Stromal cell of bone marrow (primary cell): Measurements from ENCODE around the gene STN1.
A peak's percentile ranks its signal among the peaks of the same experiment; 100 is the strongest.

Source experiments
- DNase-seq: peaks from one replicate; pipeline ENCODE4 v3.0.0-alpha.2; 2012; ENCODE audit warnings: low read depth

STN1 gene

GRCh38 chr10:103843854-103844570 lies 74.0 kb downstream of the STN1 start:
- DNase-seq: peak; percentile 66

DNA sequence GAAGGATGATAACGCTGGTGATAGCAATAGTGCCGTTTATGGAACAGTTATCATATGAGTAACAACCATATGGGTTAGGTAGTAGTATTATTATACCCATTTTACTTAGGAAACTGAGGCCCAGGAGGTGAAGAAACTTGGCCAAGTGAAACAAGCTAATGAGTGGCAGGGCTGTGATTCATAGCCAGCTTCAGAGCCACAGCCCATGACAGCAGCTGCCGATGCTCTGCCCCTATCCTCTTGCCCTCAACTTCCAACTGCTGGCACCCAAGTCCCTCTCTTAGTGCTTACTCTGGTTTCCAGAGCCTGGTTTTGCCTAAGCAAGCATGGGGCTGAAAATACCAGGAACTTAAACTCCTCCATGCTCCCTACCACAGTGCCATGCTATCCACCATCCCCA lies 74.9 kb downstream of the STN1 start:
- no peak for DNase-seq

GRCh38 chr10:103842605-103843004 lies 75.4 kb downstream of the STN1 start:
- DNase-seq: no peak

- DNase-seq: no peak
Measured at GRCh38 chr10:103841519-103841918, 76.5 kb downstream of the STN1 start.

DNA sequence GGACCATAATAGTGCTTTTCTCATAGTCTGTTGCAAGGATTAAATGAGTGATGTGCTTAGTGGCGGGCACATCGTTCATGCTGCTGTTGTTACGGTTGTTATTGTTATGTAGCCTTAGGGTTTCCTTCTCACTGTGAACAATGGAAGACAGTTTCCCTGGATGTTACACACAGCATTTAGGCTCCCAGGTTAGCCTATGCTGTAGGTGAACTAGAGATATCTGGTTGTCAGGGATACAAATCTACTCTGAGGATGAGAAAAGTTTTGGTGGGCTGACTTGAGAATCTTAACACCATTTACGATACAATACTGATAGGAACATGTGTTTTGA lies 77.3 kb downstream of the STN1 start:
- DNase-seq: no peak

- no peak for DNase-seq
Measured at GRCh38 chr10:103839872-103840739, 77.9 kb downstream of the STN1 start.

- no peak for DNase-seq
Measured at GRCh38 chr10:103839519-103839871, 78.5 kb downstream of the STN1 start.

DNA sequence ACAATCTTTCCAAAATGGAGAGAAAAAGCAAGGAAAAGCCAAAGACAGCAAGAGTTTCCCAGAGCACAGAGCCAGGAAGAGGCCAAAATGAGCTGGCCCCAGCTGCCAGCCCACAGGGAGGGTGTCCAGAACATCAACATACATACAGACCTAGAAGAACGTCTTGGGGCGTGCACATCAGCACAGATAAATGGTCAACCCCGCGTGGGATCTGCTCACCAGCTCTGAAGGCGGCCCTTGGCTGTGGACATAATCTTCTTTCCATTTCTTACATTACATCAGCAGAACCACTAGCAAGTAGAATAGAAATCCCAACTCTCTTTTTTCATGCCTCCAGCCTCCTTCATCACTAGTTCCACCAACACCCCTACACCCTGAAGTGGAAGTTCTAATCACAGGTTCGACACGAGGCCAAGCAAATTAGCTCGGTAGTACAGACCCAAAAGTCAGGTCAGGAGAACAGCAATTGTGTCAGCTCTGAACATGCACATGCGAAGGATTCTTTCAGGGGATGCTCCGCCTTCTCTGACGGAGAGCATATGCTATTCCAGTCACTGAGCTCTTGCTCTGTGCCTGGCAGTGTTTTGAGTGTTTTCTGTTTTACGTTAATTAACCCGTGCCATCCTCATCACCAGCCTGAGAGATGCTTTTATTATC lies 79.0 kb downstream of the STN1 start:
- DNase-seq: no peak

GRCh38 chr10:103838070-103838395 lies 80.0 kb downstream of the STN1 start:
- DNase-seq: no peak

- no peak for DNase-seq
Measured at GRCh38 chr10:103837370-103838069, 80.5 kb downstream of the STN1 start.

DNA sequence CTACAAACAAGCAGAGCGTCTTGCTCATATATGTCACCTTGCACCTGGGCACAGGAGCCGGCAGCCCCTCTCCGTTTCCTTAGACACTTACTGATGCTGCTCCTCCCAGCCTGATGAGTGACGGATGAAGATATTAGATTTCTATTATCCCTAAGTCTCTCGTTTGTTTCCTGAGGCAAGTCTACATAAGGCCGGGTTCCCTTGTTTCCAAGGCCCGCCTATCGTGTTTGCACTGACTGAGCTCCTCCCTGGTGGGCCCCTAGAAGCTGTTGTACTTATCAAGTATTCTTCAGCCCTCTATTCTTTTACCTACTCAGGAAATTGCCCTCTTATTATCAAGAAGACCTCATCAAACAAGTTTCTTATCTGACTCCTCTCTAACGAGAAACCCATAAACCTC lies 81.1 kb downstream of the STN1 start:
- DNase-seq: no peak

DNA sequence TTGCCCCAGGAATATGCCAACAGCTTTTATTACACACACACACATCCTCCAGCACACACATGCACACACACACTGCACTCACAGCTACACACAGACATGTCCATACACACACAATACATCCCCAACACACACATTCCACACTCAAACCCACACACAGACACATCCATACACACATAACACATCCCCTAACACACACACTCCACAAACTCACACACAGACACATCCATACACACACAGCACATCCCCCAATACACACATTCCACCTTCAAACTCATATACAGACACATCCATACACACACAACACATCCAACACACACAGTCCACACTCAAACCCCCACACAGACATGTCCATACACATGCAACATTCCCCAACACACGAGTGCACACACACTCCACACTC lies 81.7 kb downstream of the STN1 start:
- DNase-seq: no peak

DNA sequence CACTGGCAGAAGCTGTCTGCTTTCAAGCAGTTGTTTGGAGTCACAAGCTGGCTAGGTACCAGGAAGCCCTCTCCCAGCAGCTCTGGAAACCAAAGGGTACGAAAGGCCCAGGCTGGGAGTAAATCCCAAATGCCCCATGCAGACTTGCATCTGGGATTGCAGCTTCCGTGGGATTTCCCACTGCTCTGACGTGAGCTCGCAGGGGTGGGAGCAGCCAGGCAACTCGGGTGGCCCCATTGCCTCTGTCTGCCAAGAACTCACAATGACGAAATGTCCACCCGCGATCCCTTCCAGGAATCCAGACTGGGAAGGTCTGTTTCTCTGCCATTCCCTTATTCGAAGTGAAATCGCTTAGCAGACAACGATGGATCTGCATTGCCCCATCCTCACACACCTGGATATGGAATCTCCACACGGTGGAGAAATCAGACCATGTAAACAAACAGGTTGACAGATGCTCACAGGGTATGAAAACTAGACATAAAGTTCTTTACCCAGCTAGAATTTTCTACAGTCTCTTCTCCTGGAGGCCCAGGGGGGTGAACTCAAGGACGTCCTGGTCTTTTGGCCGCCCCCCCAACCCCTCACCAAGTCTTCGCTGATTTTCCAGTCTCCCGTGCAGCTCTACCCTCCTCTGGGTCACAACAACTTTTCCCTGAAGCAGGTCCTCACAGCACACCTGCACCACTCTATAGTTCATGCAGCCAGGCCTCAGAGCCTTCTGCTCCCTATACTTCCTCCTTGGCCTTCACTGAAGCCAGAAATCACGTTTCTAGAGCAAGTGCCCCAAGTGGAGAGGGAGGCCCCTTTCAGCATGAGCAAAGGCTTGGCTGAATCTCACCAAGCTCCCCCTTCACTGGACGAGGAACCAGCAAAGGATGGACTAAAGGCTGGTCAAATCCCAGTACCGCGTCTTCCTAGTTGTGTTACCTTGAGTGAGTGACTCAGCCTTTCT lies 82.6 kb downstream of the STN1 start:
- DNase-seq: peak; percentile 65

DNA sequence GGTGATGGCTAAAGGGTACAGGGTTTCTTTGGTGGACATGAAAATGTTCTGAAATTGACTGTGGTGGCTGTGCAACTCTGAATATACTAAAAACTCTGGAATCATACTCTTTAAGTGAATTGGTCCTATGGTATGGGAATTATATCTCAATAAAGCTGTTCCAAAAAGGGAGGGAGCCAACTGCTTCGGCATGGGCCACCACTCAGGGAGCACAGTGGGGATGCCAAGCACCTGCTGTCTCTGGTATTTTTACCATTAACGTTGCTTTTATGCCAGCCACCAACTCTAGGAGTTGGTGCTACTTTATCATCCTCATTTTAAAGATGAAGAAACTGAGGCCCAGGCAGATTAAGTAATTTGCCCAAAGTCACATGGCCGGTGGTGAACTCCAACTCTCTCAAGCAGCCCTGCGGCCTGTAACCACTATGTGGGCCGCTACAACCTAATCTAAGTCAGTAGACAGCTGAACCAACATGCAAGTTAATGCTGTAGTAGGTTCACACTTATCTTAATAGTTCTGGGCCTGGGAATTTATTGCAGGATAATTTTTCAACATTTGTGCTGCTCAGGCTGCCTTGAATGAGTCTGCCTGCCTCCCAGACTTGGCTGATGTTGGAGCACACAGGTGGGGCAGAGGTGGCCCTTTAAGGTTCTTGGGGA lies 83.4 kb downstream of the STN1 start:
- DNase-seq: no peak

DNA sequence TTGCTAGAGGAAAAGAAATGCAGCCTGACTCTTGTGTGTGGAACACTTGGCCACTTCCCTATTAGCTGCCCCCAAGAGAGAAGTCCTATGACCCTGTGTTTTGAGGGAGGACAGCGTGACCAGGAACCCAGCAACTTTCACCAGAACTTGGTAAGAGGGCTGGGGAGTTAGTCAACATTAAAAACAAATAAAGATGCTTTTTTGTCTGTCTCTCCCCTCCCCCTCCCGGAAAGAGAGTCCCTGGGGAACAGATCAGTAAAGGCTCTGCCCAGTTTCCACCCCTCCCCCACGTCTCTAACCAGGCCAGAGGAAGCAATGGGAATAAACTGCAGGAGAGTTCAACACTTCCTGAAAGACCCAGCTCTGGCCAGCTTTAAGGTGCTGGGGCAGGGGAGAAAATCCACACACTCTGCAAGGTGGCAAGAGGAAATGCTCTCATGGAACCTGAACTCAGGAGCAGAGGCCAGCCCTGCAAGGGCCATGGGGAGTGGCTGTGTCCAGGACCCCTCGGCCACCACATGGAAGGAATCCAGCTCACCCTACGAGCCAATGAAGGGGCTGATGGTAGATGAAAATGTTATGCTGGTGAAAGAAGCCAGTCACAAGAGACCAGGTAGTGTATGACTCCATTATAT lies 84.1 kb downstream of the STN1 start:
- DNase-seq: no peak

GRCh38 chr10:103832806-103833205 lies 85.2 kb downstream of the STN1 start:
- DNase-seq: no peak
